ENCODE data around the gene NRAS.

NRAS gene

DNA sequence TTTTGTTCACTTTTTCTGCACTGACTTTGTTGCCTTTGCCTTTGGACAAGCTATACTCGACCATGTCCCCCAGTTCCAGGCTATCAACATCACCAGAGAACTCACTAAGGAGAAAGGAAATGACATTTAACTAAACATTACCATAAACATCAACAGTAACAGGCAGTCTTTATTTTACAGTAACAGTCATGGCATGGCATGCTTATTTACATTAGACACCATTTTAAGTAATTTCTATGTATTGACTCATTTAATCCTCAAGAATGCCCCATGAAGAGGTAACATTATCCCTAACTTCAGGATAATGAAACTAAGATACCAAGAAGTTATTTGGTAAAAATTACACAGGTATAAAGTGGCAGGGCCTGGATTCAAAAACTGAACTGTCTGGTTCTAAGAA, 8.7 kb upstream of the NRAS start:
- no peak for DNase-seq (ENCODE audit: low read depth)

DNA sequence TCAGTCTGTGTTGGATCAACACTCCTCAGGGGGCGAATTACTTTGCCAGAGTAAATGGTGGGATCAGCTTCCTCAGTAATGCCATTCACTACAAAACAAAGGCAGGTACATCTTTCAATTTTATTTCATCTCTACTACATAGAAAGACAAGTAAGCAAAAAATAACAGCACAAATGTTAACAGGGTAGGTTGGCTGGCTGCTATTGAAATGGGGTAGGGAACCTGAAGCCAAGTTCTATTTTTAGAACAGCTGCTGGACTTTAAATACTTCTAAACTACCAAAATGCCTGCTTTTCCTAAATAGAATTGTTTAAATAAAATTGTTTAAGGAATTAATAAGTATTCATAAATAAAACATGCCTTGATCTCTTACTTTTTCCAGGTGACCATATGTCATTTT, 7.3 kb upstream of the NRAS start:
- DNase-seq (ENCODE audit: low read depth) = no peak

DNA sequence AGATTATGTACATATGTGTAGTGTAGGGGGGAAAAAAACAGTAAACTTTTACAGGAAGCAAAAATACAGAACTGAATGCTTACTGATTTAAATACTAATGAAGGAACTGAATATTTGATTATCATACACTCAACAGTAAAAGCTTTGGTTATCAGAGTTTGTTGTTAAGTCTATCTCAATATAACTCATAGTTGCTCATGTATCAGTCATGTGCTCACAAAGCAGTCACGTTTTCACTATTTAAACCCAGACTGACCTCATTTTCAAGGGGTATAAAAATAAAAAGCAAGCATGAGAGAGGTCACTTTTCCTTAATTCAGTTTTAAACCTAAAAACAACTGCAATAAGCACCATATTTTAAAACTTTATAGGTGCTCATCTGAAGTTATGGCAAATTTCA, 6.9 kb upstream of the NRAS start:
- no peak for DNase-seq (ENCODE audit: low read depth)

DNA sequence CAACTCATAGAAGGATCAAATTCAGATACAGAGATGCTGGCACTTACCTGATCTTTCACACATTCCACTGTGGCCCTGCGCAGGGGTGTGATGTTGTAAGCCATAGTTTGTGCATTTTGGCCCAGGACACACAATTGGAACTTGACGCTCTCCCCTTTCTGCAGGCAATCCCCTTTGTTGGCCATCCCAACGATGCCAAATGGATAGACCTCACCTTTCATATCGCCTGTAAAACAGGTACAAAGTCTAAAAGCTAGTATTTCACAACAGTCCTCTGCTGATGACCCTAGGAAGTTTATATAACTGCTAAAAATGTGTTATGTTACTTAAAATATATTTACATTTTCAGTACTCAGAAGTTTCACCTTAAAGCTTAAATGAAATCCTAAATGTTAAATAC, 3.9 kb upstream of the NRAS start:
- no peak for DNase-seq (ENCODE audit: low read depth)

DNA sequence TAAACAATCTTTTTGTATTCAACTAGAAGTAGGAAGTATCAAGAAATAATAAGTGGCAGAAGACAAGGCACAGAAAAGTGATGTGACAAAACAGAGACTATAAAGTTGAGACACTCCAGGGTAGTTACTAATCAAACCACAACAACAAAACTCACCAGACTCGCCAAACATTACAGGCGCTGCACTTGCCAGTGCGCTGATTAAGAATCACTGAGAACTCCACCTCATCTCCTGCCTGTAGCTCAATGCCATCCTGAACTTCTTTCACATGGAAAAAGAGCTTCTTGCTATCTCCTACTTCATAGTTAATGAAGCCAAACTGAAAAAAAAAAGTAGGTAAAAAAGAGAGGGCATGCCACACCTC, 2.8 kb upstream of the NRAS start:
- DNase-seq (ENCODE audit: low read depth) = no peak

DNA sequence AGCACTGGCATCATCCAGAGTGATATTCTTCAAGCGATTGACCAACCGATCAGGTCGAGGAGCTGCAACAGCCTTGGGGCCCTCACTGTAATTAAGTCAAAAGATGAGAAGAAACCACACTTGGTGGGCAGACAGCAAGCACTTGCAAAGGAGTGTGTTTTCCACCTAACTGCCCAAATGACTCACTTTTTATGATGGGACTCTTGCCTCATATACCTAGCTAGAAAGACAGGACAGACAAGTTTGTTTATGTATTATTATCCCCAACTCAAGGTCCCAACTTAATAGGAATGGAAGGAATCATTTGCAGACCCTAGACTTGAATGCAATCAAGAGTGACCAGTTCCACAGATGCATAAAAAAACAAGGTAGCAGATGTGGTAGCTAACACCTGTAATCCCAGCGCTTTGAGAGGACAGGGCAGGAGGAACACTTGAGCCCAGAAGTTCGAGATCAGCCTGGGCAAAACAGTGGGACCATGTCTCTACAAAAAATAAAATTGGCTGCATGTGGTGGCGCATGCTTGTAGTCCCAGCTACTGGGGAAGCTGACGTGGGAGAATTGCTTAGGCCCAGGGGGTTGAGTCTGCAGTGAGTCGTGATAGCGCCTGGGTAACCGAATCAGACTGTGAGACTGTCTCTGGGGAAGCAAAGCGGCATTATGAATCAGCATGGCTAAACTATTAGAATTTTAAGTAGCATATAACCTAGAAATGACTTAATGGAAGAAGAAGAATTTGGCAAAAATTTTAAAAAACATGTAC, 2.3 kb upstream of the NRAS start:
- DNase-seq (ENCODE audit: low read depth) = no peak

DNA sequence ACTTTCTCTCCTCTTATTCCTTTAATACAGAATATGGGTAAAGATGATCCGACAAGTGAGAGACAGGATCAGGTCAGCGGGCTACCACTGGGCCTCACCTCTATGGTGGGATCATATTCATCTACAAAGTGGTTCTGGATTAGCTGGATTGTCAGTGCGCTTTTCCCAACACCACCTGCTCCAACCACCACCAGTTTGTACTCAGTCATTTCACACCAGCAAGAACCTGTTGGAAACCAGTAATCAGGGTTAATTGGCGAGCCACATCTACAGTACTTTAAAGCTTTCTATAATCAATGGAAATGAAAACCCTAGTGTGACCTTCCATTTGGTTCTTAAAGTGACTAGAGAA, 643 bp downstream of the NRAS start:
- no peak for DNase-seq (ENCODE audit: low read depth)

DNA sequence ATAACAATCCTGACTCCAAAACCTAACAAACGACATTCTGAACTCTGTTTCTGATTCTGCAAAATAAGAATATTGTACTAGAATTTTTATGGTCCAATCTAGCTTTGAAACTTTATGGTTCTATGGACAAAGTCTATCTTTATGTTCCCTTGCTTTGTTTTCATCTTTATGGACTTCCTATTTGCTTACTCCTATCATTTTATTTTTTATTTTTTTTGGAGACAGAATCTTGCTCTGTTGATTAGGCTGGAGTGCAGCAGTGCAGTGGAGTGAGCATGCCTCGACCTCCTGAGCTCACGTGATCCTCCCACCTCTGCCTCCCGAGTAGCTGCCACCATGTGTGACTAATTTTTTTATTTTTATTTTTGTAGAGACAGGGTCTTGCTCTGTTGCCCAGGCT, 3.6 kb downstream of the NRAS start:
- no peak for DNase-seq (ENCODE audit: low read depth)

DNA sequence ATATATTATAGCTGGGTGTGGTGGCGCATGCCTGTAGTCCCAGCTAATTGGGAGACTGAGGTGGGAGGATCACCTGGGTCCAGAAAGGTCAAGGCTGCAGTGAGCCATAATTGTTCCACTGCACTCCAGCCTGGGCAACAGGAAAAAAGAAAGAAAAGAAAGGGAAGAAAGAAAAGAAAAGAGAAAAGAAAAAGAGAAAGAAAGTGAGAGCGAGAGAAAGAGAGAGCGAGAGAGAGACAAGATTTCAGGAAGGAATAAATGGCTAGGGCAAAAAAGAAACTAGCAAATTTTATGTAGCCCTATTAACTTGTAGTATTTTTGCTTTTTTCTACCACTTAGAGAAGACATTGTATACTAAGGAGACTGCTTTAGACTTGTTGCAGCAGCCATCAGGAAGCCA, 6.2 kb downstream of the NRAS start:
- DNase-seq (ENCODE audit: low read depth) = no peak

DNA sequence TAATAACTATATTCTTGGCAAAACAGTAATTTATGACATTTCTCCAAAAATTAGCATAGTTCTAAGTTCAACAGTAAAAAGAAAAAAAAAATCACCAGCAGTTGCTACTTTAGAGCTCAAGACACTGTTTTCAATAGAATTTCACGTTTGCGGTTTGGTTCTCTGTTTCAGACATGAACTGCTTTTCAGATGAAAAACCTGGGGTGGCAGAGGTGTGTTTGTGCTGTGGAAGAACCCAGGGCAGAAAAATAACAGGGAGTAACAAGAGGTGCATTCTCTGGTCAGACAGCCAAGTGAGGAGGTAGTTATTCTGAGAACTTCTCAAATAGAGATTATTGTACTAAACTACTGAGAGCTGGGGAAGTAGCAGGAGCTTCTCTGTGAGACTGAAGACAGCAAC, 9.0 kb downstream of the NRAS start:
- DNase-seq (ENCODE audit: low read depth) = no peak

DNA sequence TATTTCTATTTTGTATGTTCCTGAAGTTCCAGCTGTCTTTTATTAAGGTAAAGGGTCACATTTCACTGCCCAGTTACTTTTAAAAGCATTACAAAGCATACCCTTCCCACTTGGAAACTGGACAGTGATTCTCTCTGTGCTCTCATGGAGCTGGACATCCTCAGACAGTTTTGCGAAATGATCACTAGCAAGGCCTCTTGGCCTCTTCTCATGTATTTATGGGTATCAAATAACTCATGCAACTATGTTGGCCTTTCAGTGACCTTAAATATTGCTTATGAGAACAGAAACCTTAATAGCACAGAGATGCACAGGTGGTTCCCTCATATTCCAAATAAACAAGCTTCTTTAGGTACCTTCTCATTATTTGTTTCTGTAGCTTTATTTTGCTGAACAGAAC, 13.3 kb downstream of the NRAS start:
- no peak for DNase-seq (ENCODE audit: low read depth)

DNA sequence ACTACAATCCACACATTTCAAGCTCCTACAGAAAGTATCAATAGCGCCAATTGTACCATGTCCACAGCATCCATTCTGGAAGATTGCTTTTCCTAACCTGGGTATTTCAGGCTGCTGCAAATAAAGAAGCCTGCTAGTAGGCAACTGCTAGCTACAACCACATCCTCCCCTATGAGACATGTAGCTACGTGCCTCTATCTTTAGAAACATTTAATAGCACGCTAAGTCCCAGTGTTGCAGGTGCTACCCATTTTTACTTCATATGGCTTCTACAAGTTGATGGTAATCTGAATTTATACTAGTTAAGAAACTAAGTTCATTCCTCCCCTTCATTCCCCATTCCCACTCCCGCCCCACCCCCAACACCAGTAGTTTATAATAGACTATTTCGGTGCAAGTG, 13.8 kb downstream of the NRAS start:
- DNase-seq (ENCODE audit: low read depth) = no peak

DNA sequence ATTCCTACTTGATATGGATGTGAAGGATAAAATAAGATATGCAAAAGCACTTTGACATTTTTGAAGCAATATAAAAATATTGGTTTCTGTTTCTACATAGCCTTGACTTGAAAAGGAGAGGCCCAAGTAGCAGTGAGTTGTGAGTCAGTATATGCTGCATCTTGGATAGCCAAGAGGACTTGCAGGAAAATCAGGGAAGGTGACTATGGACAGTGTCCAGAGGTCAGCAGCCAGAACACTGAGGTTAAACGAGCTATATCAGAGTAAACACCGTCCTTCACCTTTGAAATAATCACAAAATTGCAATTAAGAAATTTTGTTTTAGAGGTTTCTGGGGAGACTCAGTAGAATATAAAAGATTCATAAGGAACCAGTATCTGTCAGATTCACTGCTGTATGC, 14.6 kb downstream of the NRAS start:
- DNase-seq (ENCODE audit: low read depth) = no peak

DNA sequence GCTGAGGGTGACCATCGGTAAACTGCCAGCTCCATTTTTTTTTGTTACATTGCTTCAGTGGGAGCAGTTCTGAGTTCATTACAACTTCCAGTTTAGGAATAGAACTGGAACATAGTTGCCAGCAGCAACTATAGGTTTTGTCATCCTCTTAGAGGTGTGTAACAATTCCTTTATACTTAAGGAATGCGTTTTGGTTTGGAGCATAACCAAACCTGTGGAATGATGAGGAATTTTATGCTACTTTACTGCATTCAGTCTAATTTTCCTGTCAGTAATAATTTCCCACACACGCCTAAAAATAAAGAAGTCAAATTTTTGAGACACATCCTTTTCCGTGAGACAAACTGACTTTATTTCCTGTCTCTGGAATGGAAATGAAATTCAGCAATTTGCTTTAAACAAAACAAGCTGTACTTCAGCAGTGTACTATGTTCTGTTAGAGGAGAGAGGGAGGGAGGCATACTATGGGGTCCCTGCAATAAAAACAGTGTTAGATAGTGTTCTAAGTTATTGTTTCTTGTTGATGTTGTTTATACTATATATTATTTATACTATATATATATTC, 16.5 kb downstream of the NRAS start:
- DNase-seq (ENCODE audit: low read depth) = no peak

DNA sequence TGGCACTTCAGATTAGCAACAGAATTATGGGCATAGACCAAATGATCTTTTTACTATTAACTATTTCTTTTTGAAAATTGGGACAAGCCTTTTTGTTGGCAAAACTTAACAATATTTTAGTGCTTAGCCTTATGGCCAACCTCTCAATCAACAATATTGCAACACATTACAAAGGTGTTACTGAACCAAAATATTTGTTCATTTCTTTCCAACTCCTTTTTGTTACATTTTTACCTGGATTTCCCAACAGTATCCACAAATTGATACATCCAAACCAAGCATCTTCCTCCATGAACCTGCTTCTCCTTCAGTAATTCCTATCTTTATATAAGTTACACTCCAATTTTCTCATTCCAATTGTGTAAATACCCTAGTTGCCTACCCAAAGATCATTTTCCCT, 19.8 kb downstream of the NRAS start:
- DNase-seq (ENCODE audit: low read depth) = no peak

DNA sequence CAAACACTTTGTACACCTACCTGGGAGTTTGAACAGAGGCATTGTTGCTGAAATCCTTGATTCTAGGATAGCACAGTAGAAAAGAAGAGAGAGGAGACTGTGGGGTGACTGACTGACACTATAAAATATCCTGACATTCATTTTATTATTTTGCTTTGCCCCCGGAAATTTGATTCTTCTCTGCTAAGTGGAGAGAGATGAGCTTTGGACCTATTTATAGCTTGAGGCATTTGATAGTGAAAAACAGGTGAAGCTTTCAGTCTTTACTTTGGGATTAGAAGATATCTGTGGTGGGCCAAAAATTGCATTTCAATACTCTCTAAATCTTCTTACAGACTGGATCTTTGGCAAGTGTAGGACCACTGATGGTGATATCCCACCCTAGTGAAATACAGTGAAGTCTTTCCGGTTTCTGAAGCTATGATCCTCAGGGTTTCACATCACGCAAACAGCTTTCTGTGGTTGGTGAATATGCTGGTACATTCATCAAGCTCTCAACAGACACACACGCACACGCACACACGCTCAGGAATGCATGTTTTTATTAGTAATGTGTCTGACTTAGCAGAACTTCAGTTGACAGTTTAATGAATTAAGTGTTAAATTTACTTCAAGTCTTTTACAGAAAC, 21.0 kb downstream of the NRAS start, which contains the start of gene AMPD1:
TSS of gene AMPD1 (minus strand) at position 117 of the 629 bp plus-strand sequence. CDS start at position 42, 75 bp downstream.
- DNase-seq (ENCODE audit: low read depth) = no peak

DNA sequence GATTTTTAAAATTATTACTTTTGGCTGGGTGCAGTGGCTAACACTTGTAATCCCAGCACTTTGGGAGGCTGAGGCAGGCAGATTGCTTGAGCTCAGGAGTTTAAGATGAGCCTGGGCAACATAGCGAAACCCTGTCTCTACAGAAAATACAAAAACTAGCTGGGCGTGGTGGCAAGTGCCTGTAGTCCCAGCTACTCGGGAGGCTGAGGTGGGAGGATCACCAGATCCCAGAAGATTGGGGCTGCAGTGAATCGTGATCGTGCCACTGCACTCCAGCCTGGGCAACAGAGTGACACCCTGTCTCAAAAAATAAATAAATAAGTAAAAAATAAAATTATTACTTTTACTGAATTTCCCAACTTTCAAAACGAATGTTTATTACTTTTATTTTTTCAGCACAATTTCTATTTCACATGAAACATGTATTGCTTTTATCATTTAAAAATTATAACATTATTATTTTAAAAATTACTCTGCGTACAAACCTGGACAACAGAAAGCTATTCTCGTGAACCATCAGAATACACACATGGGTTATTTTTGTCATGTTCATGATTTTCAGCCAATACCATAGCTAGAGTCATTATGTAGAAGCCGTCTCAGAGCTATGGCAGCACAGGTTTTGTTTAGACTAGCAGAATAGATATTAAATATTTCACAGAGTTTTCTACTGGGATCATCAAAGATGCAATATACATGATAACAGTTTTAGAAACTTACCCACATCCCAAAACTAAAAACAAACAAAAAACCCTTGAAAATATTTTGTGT, 21.8 kb downstream of the NRAS start:
- no peak for DNase-seq (ENCODE audit: low read depth)

DNA sequence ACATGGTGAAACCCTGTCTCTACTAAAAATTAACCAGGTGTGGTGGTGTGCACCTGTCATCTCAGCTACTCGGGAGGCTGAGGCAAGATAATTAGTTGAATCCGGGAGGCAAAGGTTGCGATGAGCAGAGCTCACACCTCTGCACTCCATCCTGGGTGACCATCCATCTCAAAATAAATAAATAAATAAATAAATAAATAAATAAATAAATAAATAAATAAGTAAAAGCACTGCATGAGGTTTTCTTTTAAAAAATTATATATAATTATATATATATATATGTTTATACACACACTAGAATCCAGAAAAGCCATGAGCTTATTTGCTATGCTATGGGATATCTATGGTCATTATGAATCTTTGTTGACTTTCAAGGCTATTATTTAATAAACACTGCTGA, 23.6 kb downstream of the NRAS start:
- DNase-seq (ENCODE audit: low read depth) = no peak

DNA sequence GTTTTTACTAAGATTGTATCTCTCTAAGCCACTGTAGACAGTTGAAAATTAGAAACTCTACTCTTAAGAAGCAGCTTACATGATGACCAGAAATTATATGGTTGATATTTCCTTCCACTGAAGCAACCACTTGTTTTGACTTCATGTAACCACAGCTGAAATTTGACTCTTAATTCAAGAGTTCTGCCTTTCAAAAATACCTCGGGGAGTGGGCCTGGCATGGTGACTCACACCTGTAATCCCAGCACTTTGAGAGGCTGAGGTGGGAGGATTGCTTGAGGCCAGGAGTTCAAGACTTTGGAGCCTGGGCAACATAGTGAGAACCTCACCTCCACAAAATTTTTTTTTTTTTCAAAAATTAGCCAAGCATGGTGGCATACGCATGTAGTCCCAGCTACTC, 25.5 kb downstream of the NRAS start:
- DNase-seq (ENCODE audit: low read depth) = no peak

DNA sequence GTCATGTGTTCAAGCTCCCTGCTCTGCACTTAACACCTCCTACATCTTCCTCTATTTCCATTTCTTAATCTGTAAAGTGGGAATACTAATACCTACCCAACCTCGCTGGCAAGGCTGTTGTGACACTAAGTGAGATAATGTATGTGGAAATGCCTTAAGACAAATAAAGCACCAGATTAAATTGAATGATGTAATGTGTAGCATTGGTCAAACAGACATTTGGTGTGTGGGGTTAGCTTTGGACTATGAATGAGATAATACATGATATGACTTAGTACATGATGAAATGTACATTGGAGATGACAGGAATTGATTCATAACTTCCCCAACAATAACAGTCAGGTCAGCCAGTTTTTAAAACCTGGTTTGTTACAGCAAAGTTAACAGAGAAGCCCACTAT, 26.4 kb downstream of the NRAS start:
- no peak for DNase-seq (ENCODE audit: low read depth)

DNA sequence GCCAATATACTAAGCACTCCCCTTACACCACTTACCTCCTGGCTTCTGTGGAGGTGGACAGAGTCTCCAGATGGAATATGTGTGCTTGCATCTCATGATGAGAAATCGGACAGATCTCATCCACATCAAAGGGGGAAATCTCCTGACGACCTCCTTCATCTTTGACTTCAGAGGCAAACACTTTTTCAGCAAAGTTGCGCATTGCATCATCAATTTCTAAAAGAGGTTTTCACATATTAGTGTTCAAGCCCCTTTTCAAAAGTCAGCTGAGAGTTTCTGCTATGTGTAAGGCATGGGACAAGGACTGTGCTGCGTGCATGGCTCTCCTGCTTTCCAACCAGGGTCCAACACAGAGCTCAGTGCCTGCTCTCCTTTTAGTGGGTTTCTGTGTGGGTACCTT, 28.0 kb downstream of the NRAS start:
- no peak for DNase-seq (ENCODE audit: low read depth)

DNA sequence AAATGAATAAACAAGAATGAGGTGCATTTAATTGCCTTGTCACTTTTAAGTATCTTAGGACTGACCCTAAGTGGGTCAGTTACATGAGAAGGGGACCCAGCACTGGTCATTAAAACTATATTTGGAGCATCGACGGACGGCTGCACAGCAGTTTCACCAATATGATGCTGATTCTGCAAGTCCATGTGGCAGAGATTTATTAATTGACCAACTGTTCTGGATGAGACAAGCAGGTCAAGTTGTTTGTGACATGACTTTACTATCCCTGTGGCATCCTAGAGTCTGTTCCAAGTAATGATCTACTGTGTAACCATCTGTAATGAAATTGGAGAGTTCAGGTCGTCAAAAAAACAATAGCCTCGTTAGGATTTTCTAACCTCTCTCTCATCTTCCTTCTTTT, 30.7 kb downstream of the NRAS start:
- no peak for DNase-seq (ENCODE audit: low read depth)

DNA sequence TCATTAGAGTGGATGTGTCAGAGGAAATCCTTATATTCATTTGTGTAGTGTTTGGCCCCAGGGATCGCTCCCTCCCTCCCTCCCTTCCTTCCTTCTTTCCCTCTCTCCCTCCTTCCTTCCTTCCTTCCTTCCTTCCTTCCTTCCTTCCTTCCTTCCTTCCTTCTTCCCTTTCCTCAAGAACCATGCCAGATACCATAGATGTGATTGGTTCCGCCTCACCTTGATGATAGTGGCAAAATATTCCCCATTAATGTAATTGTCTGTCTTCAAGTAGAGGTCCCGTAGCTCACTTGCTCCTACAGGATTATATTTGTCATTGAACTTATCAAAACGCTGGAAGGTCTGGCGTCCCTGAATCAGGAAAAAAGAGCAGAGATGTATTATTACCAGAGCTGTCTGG, 38.9 kb downstream of the NRAS start:
- DNase-seq (ENCODE audit: low read depth) = no peak

Measured in non-pigmented ciliary epithelial cell (primary cell).